CD4-positive, alpha-beta memory T cell (primary cell): ENCODE data around the gene GAS2L2. TPM values are rescaled to one million over a fixed set of nuclear protein-coding genes. Genes with fewer than 3 reads are reported as not detected.
"Not testable (repeated sequence)": the region's sequence is repeated elsewhere in the genome, so short reads cannot be mapped to it uniquely, and the experiment has no call there.

Experiments
- CTCF ChIA-PET: fragments of 350-600 bp; sonication (Branson Sonifier 250); formaldehyde crosslinking; loops from one replicate; lab custom pipeline; 2021; ENCODE audit warnings: inconsistent platforms; ENCODE audit not compliant: partially characterized antibody; lab: Charles Lee
- POLR2A ChIA-PET: fragments of 350-600 bp; sonication (Branson Sonifier 250); formaldehyde crosslinking; loops from one replicate; lab custom pipeline; 2021; ENCODE audit not compliant: partially characterized antibody; lab: Charles Lee
- DNase-seq, 5 donors: peaks; one replicate each; pipeline versions ENCODE4 v3.0.0 to v3.0.0-alpha.2; 2020 to 2022; ENCODE audit warnings: mixed read lengths in 1 of 5
- H3K27ac ChIP-seq: one replicate; pipeline ENCODE4 v1.7.0; 2013; ENCODE audit warnings: low read depth, low read length
- H3K27me3 ChIP-seq: 2 replicates; pipeline ENCODE4 v1.7.0; 2013; ENCODE audit warnings: mild to moderate bottlenecking, low read length, moderate library complexity; ENCODE audit not compliant: insufficient read depth
- H3K36me3 ChIP-seq: 2 replicates; pipeline ENCODE4 v1.7.0; 2013; ENCODE audit warnings: mild to moderate bottlenecking, low read length, moderate library complexity; ENCODE audit not compliant: insufficient read depth
- H3K4me1 ChIP-seq: 2 replicates; pipeline ENCODE4 v1.7.0; 2013; ENCODE audit warnings: mild to moderate bottlenecking, low read length, moderate library complexity; ENCODE audit not compliant: insufficient read depth
- H3K4me3 ChIP-seq, 2 donors: one replicate each; pipeline ENCODE4 v1.7.0; 2013; ENCODE audit warnings: low read length in 2 of 2, mild to moderate bottlenecking in 1 of 2
- H3K9me3 ChIP-seq, 2 donors: one replicate each; pipeline ENCODE4 v1.7.0; 2013; ENCODE audit warnings: low read length in 2 of 2, control low read depth in 1 of 2; ENCODE audit not compliant: control insufficient read depth in 1 of 2
- H3K27ac Mint-ChIP-seq, 7 donors: one replicate each; pipeline ENCODE4 v1.8.0; 2020 to 2021; ENCODE audit warnings: mixed read lengths in 7 of 7, mild to moderate bottlenecking in 6 of 7, inconsistent platforms in 3 of 7, moderate library complexity in 3 of 7
- H3K27me3 Mint-ChIP-seq, 2 donors: one replicate each; pipeline ENCODE4 v1.8.0; 2020 to 2021; ENCODE audit warnings: mixed read lengths in 2 of 2
- H3K36me3 Mint-ChIP-seq, 2 donors: one replicate each; pipeline ENCODE4 v1.8.0; 2020 to 2021; ENCODE audit warnings: mixed read lengths in 2 of 2, inconsistent platforms in 1 of 2, mild to moderate bottlenecking in 1 of 2
- H3K4me1 Mint-ChIP-seq, 4 donors: one replicate each; pipeline ENCODE4 v1.8.0; 2020 to 2021; ENCODE audit warnings: mixed read lengths in 4 of 4, mild to moderate bottlenecking in 1 of 4
- H3K4me3 Mint-ChIP-seq, 8 donors: one replicate each; pipeline ENCODE4 v1.8.0; 2020 to 2021; ENCODE audit warnings: mixed read lengths in 8 of 8, mild to moderate bottlenecking in 7 of 8, moderate library complexity in 6 of 8, inconsistent platforms in 3 of 8
- H3K9me3 Mint-ChIP-seq, 8 donors: one replicate each; pipeline ENCODE4 v1.8.0; 2020 to 2021; ENCODE audit warnings: mixed read lengths in 8 of 8, mild to moderate bottlenecking in 5 of 8, inconsistent platforms in 3 of 8, moderate library complexity in 1 of 8
- intact Hi-C: fragments of 100-400 bp; cut with micrococcal nuclease; formaldehyde crosslinking; loops from one replicate; pipeline ENCODE4 v1.15.1; 2023
- polyA plus RNA-seq, 2 donors: library from polyadenylated mRNA; unstranded; fragments of 300-500 nt; fragmentation: Illumina TruSeq; gene quantifications; one replicate each; pipeline ENCODE4 v1.2.3, GENCODE V29; 2021
- total RNA-seq, 2 experiments: library from RNA; stranded (reverse); gene quantifications; one replicate each; pipeline ENCODE4 v1.2.3, GENCODE V29; 2021

The GAS2L2 gene
- total and polyA plus RNA-seq, 4 experiments from 2014 or later: 0.13 to 0.26 TPM; not detected in 2

GRCh38 chr17:35757243-35757642, 4.2 kb upstream of the GAS2L2 start:
- CTCF ChIA-PET: interaction anchor here (1.1 to 3.7 kb wide), 5 partner anchors 10 to 144 kb away, joined by 4 to 22 read pairs (median 6); partner anchors contain the start of gene TAF15
- POLR2A ChIA-PET: no interaction called here
- H3K9me3 ChIP-seq: no peaks in the 10 kb centered on the region
- no peak overlapping the region for H3K4me3 ChIP-seq
- Mint-ChIP-seq H3K36me3 (no peaks in the 10 kb centered on the region), H3K4me3 (no peak overlapping the region), H3K27ac (no peak overlapping the region), H3K4me1 (no peaks in the 10 kb centered on the region), H3K9me3 (no peaks in the 10 kb centered on the region), H3K27me3 (peaks cover 0 to 3% of the 10 kb centered on the region in 2 donors)
- no peak for DNase-seq
- no peak overlapping the region for H3K27ac ChIP-seq
- no peaks in the 10 kb centered on the region for H3K27me3 ChIP-seq
- no peaks in the 10 kb centered on the region for H3K4me1 ChIP-seq
- intact Hi-C loops: no loop called here
- no peaks in the 10 kb centered on the region for H3K36me3 ChIP-seq

- Mint-ChIP-seq H3K27ac (no peak overlapping the region), H3K36me3 (no peaks in the 10 kb centered on the region), H3K27me3 (peaks cover 17 to 30% of the 10 kb centered on the region in 2 donors), H3K4me3 (no peak overlapping the region), H3K9me3 (no peaks in the 10 kb centered on the region), H3K4me1 (peaks cover 0 to 9% (median 2%) of the 10 kb centered on the region in 4 donors)
- Histone ChIP-seq H3K36me3 (no peaks in the 10 kb centered on the region), H3K4me1 (no peaks in the 10 kb centered on the region), H3K9me3 (no peaks in the 10 kb centered on the region), H3K4me3 (no peak overlapping the region), H3K27ac (no peak overlapping the region), H3K27me3 (peaks cover 27% of the 10 kb centered on the region)
- ChIA-PET CTCF (interaction anchor here (5.6 kb wide), 1 partner anchor 11 kb away, joined by 27 read pairs; no protein-coding TSS in a partner anchor), POLR2A (no interaction called here)
- intact Hi-C loops: no loop called here
- no peak for DNase-seq
Measured at GRCh38 chr17:35752471-35752870, 568 bp downstream of the GAS2L2 start.

- H3K4me1 Mint-ChIP-seq, H3K9me3 Mint-ChIP-seq, H3K4me3 ChIP-seq, DNase-seq, POLR2A ChIA-PET, H3K27ac Mint-ChIP-seq, H3K36me3 ChIP-seq, H3K36me3 Mint-ChIP-seq, intact Hi-C loops, H3K27ac ChIP-seq, H3K4me1 ChIP-seq, H3K9me3 ChIP-seq: not testable (repeated sequence)
- H3K27me3 ChIP-seq: peaks cover 27% of the 10 kb centered on the region
- H3K27me3 Mint-ChIP-seq: peaks cover 19 to 31% of the 10 kb centered on the region in 2 donors
- peak overlapping the region in 1 of 8 donors; percentile 25 for H3K4me3 Mint-ChIP-seq
- CTCF ChIA-PET: interaction anchor here (5.6 to 6.7 kb wide), 2 partner anchors 12 to 583 kb away, joined by 27 to 61 read pairs; no protein-coding TSS in a partner anchor
Measured at GRCh38 chr17:35751541-35751940, 1.5 kb downstream of the GAS2L2 start.

- no peak overlapping the region for H3K27ac ChIP-seq
- no peak for DNase-seq
- no peaks in the 10 kb centered on the region for H3K36me3 ChIP-seq
- peaks cover 0 to 9% (median 2%) of the 10 kb centered on the region in 4 donors for H3K4me1 Mint-ChIP-seq
- H3K4me3 Mint-ChIP-seq: peak overlapping the region in 1 of 8 donors; percentile 55
- ChIA-PET CTCF (interaction anchor here (1.0 to 6.7 kb wide), 3 partner anchors 9 to 582 kb away, joined by 3 to 61 read pairs (median 27); no protein-coding TSS in a partner anchor), POLR2A (no interaction called here)
- H3K27ac Mint-ChIP-seq: no peak overlapping the region
- no peak overlapping the region for H3K4me3 ChIP-seq
- no peaks in the 10 kb centered on the region for H3K9me3 ChIP-seq
- intact Hi-C loops: no loop called here
- H3K27me3 ChIP-seq: peaks cover 27% of the 10 kb centered on the region
- H3K27me3 Mint-ChIP-seq: peaks cover 19 to 31% of the 10 kb centered on the region in 2 donors
- no peaks in the 10 kb centered on the region for H3K36me3 Mint-ChIP-seq
- no peaks in the 10 kb centered on the region for H3K9me3 Mint-ChIP-seq
- no peaks in the 10 kb centered on the region for H3K4me1 ChIP-seq
Measured at GRCh38 chr17:35750526-35751395, 2.3 kb downstream of the GAS2L2 start.

GRCh38 chr17:35749560-35750412, 3.3 kb downstream of the GAS2L2 start:
- Histone ChIP-seq H3K27ac (no peak overlapping the region), H3K36me3 (no peaks in the 10 kb centered on the region), H3K9me3 (no peaks in the 10 kb centered on the region), H3K4me1 (no peaks in the 10 kb centered on the region), H3K27me3 (peaks cover 27% of the 10 kb centered on the region), H3K4me3 (no peak overlapping the region)
- Mint-ChIP-seq H3K4me1 (peaks cover 0 to 9% (median 2%) of the 10 kb centered on the region in 4 donors), H3K27me3 (peaks cover 19 to 31% of the 10 kb centered on the region in 2 donors), H3K9me3 (no peaks in the 10 kb centered on the region), H3K4me3 (peak overlapping the region in 1 of 8 donors; percentile 55), H3K27ac (no peak overlapping the region), H3K36me3 (no peaks in the 10 kb centered on the region)
- intact Hi-C loops: loop anchor here (5.0 kb wide), 1 partner anchor 212 kb away; the partner anchor contains the start of gene SLFN12L
- POLR2A ChIA-PET: no interaction called here
- CTCF ChIA-PET: interaction anchor here (0.6 to 6.7 kb wide), 5 partner anchors 14 to 609 kb away, joined by 3 to 64 read pairs (median 27); partner anchors contain the start of gene RASL10B
- no peak for DNase-seq

- intact Hi-C loops: loop anchor here (5.0 kb wide), 1 partner anchor 212 kb away; the partner anchor contains the start of gene SLFN12L
- H3K4me1 ChIP-seq: no peaks in the 10 kb centered on the region
- peaks cover 27% of the 10 kb centered on the region for H3K27me3 ChIP-seq
- POLR2A ChIA-PET: no interaction called here
- peaks cover 0 to 9% (median 2%) of the 10 kb centered on the region in 4 donors for H3K4me1 Mint-ChIP-seq
- peaks cover 21 to 35% of the 10 kb centered on the region in 2 donors for H3K27me3 Mint-ChIP-seq
- H3K27ac Mint-ChIP-seq: no peak overlapping the region
- H3K9me3 ChIP-seq: no peaks in the 10 kb centered on the region
- DNase-seq: no peak
- H3K9me3 Mint-ChIP-seq: no peaks in the 10 kb centered on the region
- H3K36me3 ChIP-seq: no peaks in the 10 kb centered on the region
- CTCF ChIA-PET: interaction anchor here (1.5 to 6.7 kb wide), 6 partner anchors 15 to 581 kb away, joined by 3 to 64 read pairs (median 20); partner anchors contain the start of gene RASL10B
- no peak overlapping the region for H3K27ac ChIP-seq
- no peaks in the 10 kb centered on the region for H3K36me3 Mint-ChIP-seq
- no peak overlapping the region for H3K4me3 Mint-ChIP-seq
- H3K4me3 ChIP-seq: no peak overlapping the region
Measured at GRCh38 chr17:35748979-35749378, 4.1 kb downstream of the GAS2L2 start.
